ENCODE results near the gene TMEM145.
"Not testable (repeated sequence)": the region's sequence is repeated elsewhere in the genome, so short reads cannot be mapped to it uniquely, and the experiment has no call there.

GRCh38 chr19:42266105-42266504, 47.0 kb upstream of the TMEM145 start:
- not testable (repeated sequence) for TF ChIP-seq CTCF (IDR thresholded peaks at IDR 0.05; ENCODE audit: low read length); EZH2 (IDR thresholded peaks at IDR 0.05; ENCODE audit: borderline replicate concordance, low read length)

All from OCI-LY1 (cell line).